SK-N-DZ (cell line): ENCODE measurements around the gene STK31. TPM values are rescaled to one million over a fixed set of nuclear protein-coding genes. Genes with fewer than 3 reads are reported as not detected.
"Not testable (repeated sequence)": the region's sequence is repeated elsewhere in the genome, so short reads cannot be mapped to it uniquely, and the experiment has no call there.

Experiments
- DNase-seq: peaks from one replicate; pipeline ENCODE4 v3.0.0-alpha.2; 2015; ENCODE audit warnings: low spot score
- polyA plus RNA-seq, 2 experiments: library from polyadenylated mRNA; depleted of rRNA; stranded (reverse); fragments of >200 nt; gene quantifications; 2 replicates each; pipeline ENCODE4 v1.2.3, GENCODE V29; 2014

The STK31 gene
- not detected in 2 replicates for polyA plus RNA-seq (2014; cell fraction: cytosol; rRNA removed)
- 1.1 and 1.9 TPM in 2 replicates for polyA plus RNA-seq (2014; cell fraction: nucleus; rRNA removed)

GRCh38 chr7:23710000-23710399 lies at the start of gene STK31:
Gene STK31, plus strand, starts transcription at chr7:23710219. Its CDS starts 67 bp downstream, at chr7:23710286.
- no peak for DNase-seq

- DNase-seq, result no peak
Measured at GRCh38 chr7:23661385-23661784, 48.6 kb upstream of the STK31 start.

GRCh38 chr7:23662124-23662983 lies 47.7 kb upstream of the STK31 start:
- DNase-seq, result no peak

GRCh38 chr7:23662984-23663313 lies 47.1 kb upstream of the STK31 start:
- no peak for DNase-seq

- DNase-seq, result no peak
Measured at GRCh38 chr7:23664122-23664521, 45.9 kb upstream of the STK31 start.

GRCh38 chr7:23672033-23672432 lies 38.0 kb upstream of the STK31 start:
- DNase-seq, result no peak

- DNase-seq, result peak; percentile 74
Measured at GRCh38 chr7:23679898-23680413, 30.1 kb upstream of the STK31 start, which contains the start of gene FAM221A. Gene FAM221A, plus strand, starts transcription at chr7:23680199. Its CDS starts 20 bp downstream, at chr7:23680219.

- peak; percentile 82 for DNase-seq
Measured at GRCh38 chr7:23680414-23681405, 29.3 kb upstream of the STK31 start.

GRCh38 chr7:23684041-23684440 lies 26.0 kb upstream of the STK31 start:
- DNase-seq, result not testable (repeated sequence)

GRCh38 chr7:23685731-23686130 lies 24.3 kb upstream of the STK31 start:
- DNase-seq, result no peak

GRCh38 chr7:23687011-23687410 lies 23.0 kb upstream of the STK31 start:
- no peak for DNase-seq

GRCh38 chr7:23689165-23689564 lies 20.9 kb upstream of the STK31 start:
- no peak for DNase-seq

- no peak for DNase-seq
Measured at GRCh38 chr7:23691320-23691719, 18.7 kb upstream of the STK31 start.

- DNase-seq, result no peak
Measured at GRCh38 chr7:23693224-23693623, 16.8 kb upstream of the STK31 start.

GRCh38 chr7:23696916-23697441 lies 13.0 kb upstream of the STK31 start:
- DNase-seq, result peak; percentile 76

GRCh38 chr7:23698822-23699221 lies 11.2 kb upstream of the STK31 start:
- no peak for DNase-seq

GRCh38 chr7:23700046-23700445 lies 10.0 kb upstream of the STK31 start:
- DNase-seq, result no peak

GRCh38 chr7:23709081-23709750 lies 803 bp upstream of the STK31 start:
- DNase-seq, result no peak

- DNase-seq, result peak; percentile 64
Measured at GRCh38 chr7:23712368-23713284, 2.6 kb downstream of the STK31 start.
